CD4-positive, alpha-beta T cell treated with Interleukin-10 for 1 hour (primary cell): ENCODE data around the gene TAPT1.

ENCODE experiments used
- DNase-seq: peaks from one replicate; pipeline ENCODE4 v3.0.0-alpha.2; 2020

Gene TAPT1

GRCh38 chr4:16243285-16243684, 17.0 kb upstream of the TAPT1 start:
- no peak for DNase-seq

DNA sequence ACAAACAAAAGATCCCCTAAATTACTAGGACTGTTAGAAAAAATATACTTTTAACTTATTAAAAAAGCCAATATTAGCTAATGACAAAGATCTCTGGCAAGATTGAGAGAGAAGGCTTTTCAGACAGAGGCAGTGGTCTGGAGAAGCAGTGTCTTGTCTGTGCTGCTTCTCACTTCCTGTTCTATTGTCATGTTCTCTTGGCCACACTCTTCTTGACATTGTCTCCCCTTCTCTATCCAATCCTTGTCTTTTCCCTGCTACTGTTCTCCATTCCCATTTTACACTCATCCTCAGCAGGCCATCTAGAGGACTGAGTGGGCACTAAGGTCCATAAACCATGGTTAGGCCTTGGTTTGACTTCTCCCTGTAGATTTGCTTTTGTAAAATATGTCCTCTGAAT, 14.0 kb upstream of the TAPT1 start:
- DNase-seq, result no peak

DNA sequence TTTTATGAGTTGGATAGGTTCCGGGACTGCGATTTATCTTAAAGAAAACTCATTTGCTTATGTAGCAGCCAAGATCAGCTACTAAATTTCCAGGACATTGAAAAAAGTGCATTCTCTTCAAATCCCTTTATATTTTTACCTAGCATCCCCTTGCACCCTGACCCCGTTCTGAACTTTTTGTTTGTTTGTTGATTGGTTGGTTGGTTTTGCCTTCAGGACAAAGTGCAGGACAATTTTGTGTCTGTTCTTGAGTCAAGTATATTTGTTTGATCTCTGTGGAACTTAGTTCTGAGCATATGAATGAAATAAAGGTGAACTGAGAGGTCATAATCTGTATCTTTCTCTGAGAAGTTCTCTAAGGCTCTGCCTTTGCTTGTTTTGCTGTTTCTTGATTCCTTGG, 12.8 kb upstream of the TAPT1 start:
- DNase-seq, result no peak

DNA sequence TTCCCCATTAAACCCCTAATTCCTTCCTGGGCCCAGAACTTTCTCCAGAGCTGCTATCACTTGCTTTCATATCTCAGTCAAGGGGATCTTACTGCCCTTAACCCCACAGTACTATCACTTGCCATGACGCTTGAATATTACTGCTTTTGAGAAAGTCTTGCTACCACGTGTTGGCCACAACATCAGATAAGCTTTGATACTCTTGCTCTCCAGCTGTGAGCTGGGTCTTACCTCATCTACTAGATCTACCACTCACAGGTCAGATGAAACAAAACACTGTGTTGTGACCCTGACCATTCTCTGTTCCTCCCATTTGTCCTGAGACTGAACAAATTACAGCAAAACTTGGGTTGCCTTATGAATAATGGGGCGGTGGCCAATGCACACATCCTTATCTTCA, 12.1 kb upstream of the TAPT1 start:
- no peak for DNase-seq

DNA sequence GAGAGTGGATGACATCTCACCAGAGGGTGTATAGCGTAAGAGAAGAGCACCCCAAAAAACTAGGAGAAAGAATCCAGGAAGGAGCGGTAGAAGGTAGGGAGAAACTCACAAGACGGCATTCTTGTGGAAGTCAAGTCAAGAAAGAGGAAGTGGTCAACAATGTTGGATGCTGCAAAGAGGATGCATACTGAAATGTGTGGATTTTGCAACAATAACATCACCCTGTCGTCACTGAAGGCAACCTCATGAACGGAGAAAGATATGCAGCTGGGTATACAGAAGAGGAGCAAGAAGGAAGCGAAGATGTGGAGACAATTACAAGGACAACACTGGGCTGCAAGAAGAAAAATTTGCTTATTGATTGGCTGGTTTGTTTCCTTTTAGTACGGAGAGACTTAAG, 11.4 kb upstream of the TAPT1 start:
- no peak for DNase-seq

DNA sequence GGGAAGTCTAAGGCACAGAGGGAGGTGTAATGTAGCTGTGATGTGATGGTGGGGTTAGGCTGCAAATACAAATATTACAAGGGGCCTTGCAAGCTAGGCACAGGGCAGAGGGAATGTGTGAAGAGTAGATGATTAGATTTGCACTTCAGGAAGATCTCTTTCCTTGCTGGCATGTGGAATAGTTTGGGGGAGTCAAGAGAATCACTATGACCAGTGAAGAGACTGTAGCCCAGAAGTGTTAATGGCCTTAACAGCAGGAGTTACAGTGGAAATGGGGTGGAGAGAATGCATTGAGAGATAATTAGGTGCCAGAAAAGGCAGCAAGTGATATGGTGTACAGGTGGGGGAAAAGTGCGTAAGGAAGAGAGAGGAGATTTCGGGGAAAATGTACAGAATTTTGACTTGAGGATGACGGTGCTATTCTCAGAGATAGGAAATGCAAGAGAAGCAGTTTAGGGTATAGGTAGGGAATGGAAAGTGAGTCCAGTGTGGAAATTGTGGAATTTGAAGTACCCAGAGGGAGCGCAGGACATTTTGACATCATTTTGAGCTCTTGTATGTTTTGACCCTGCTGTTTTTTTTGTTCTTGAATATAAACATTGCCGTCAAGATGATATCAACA, 10.2 kb upstream of the TAPT1 start:
- no peak for DNase-seq

GRCh38 chr4:16235209-16235608, 8.9 kb upstream of the TAPT1 start:
- no peak for DNase-seq

DNA sequence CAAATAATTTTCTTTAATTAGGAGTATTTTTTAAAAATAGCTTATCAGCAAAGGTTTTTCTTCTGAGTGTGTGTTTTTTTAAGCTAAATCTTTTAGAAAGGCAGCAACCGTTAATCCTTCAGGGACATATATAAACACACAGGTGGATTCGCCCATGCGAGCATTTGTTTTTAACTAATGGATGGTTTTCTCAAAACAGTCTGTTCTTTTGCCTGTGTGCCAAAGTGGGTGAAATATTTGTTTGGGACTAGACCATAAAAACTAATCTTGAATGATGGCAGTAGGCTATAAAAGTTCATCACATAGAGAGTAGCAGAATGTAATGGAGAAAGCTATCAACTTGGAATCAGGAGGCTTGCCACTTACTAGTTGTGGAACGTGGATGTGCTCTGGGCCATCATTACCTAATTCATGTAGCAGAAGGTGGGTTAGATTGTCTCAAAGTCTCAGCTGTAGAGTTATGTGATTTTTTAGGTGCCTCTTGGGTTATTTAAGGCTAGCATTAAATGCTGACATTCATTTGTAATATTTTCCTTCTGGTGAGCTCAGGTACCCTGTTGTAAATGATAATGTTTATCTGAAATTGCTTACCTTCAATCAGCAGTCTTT, 7.4 kb upstream of the TAPT1 start:
- no peak for DNase-seq

DNA sequence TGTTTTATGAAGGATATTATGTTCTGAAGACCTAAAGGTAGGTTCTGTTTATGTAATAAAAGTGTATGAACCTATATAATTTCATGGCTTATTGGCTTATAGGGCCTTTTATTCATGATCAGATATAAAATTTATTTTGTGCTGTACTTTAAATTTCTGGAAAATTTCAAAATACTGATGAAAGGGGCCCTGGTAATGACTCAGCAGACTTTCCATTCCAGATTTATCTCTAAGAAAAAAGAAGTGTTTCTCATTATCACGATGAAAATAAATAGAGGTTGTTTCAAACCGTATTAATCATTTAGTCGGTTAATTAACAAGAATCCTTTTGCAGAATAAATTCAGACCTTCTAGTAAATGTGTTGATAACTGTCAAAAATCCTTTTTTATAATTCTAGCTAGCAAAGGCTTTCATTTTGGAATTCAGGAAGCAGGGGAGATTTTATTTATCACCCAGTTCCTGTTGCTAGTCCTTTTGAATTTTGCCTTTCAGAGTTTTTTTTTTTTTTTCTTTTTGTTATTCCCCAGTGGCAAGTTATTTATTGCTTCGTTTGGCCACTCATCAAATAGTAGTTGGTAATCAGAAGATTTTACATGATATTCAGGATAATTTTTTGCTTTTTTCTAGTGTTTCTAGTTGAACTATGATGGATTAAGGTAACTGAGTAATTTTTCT, 5.4 kb upstream of the TAPT1 start:
- no peak for DNase-seq

- no peak for DNase-seq
Measured at GRCh38 chr4:16230308-16230707, 4.0 kb upstream of the TAPT1 start.

GRCh38 chr4:16229604-16230003, 3.3 kb upstream of the TAPT1 start:
- DNase-seq, result no peak

GRCh38 chr4:16227462-16227868, 1.2 kb upstream of the TAPT1 start:
- peak; percentile 30 for DNase-seq

GRCh38 chr4:16226816-16227461, 668 bp upstream of the TAPT1 start:
- peak; percentile 39 for DNase-seq

GRCh38 chr4:16225167-16225862, 956 bp downstream of the TAPT1 start:
- DNase-seq, result peak; percentile 29

DNA sequence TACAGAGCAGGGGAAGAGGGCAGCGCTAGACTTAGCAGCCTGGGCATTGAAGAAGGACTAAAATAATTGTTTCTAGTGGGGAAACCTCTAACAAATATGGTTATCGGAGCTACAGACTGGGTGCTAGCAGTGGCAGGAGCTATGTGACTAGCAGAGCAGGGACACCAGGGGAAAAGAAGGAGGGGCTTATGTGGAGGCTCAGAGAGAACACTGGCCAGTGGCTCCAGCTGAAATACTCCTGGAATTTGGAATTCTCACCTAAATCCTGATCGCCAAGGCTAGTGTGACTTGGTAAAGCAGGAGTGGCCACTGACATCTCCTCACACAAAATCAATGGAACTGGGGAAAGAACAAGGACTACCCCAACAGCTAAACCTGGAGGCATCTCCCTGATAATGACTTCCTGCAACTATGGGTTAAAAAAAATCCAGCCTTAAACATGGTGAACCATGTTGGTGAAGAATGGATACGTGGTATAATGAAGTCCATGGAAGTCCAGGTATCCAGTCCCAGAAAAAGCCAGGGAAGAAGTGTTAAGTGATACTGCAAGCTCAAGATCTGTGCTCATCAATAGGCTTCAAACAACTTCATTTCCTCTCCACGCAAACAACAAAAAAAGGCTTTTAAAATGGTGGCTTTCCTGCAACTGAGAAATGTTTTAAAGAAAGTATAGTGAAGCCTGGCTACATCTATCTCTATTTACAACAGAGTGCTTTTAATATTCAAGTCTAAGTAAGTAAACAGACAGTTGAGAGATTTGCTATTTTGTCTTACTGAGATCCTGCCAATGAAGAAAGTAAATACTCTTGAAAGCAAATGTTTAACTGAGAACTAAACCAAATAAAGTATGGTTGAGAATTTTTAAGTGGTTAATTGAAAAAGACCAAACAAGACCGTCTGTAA, 1.8 kb downstream of the TAPT1 start:
- no peak for DNase-seq

GRCh38 chr4:16222957-16223527, 3.2 kb downstream of the TAPT1 start:
- DNase-seq, result no peak

- DNase-seq, result no peak
Measured at GRCh38 chr4:16218950-16219349, 7.3 kb downstream of the TAPT1 start.

GRCh38 chr4:16217300-16218051, 8.8 kb downstream of the TAPT1 start:
- DNase-seq, result no peak

- no peak for DNase-seq
Measured at GRCh38 chr4:16213121-16213520, 13.2 kb downstream of the TAPT1 start.

DNA sequence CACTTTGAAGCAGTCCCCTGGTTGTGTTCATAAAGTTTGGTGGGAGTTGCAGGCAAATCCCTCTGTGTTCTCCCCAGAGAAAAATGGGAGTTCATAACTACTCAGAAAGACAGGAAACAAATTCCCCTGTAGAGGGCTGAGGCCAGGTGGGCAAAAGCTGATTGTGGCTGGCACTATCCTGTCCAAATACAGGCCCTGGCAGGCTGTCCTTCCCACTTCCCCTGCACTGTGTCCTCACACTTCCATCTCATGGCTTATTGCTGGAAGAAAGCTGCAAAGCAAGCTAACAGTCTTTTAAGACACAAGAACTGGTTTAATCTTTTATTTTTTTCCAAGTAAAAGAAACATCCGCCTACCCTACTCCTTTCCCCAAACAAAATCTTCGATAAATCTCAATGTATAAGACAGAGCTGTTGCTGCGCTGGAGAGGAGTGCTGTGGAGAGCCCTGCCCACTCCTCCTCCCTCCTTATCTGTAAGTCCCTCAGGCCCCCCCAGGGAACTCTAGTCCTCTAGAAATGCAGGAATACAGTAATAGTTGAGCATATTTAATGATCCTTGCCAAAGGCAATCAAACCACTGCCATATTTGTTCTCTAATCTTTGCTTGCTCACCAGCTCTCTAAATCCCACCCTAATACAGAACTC, 14.0 kb downstream of the TAPT1 start:
- DNase-seq, result no peak

DNA sequence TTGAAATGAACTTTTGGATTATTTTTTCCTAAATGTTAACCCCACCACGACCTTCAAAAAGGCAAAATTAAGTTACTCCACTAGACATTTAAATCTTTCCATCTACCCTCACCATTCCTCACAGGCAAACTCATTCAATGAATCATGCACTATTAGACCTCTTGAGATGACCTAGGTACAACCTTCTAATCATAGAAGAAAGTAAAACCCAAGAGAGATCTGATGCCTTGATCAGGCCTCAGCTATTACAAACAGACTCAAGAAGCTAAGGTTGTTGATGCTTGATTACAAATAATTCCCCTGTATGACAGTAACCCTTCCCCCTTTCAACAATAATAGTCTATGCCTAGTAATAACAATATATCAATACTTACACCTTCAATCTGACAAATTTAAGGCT, 18.9 kb downstream of the TAPT1 start:
- DNase-seq, result no peak
